ENCODE data around the gene RETREG2. TPM values are rescaled to one million over a fixed set of nuclear protein-coding genes. Genes with fewer than 3 reads are reported as not detected.
A peak's percentile ranks its signal among the peaks of the same experiment; 100 is the strongest.
"Not testable (repeated sequence)": the region's sequence is repeated elsewhere in the genome, so short reads cannot be mapped to it uniquely, and the experiment has no call there.

The RETREG2 gene
- total RNA-seq, 2 donors from 2014 or later: 94.4 to 116 TPM

DNA sequence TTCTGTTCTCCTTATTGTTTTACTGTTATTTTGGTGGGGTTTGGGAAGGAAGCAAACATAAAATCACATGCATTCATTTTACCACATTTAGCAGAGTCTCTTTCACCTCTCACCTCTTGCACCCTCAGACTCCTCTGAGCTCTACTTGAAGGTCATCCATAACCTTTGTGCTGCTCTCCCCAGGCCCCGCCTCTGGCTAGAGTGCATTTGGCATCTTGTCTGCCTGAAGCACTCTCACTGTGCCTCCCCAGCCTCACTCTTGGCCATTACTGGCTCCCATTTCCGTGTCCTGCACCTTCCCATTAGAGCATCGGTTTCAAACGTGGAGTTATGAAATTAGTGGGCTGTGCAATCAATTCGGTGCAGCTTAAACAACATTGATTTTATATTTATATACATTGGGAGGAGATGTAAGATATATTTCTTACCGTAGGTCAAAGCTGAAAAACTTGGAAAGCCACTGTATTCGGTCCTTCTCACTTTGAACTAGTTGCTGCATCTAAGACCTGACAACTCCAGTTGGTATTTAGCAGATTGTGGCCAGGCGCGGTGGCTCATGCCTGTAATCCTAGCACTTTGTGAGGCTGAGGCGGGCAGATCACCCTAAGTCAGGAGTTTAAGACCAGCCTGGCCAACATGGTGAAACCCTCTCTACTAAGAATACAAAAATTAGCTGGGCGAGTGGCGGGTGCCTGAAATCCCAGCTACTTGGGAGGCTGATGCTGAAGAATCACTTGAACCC lies 21.6 kb downstream of the RETREG2 start:
- Histone ChIP-seq H3K27me3 (no peaks in the 10 kb centered on the region), H3K4me1 (no peaks in the 10 kb centered on the region), H3K9ac (ENCODE audit: low read depth in 2 of 2, low read length in 2 of 2) (no peak overlapping the region), H3K9me3 (no peaks in the 10 kb centered on the region), H3K27ac (no peak overlapping the region), H3K36me3 (no peaks in the 10 kb centered on the region), H3K4me3 (no peak overlapping the region)
- TF ChIP-seq, protein P1, sequence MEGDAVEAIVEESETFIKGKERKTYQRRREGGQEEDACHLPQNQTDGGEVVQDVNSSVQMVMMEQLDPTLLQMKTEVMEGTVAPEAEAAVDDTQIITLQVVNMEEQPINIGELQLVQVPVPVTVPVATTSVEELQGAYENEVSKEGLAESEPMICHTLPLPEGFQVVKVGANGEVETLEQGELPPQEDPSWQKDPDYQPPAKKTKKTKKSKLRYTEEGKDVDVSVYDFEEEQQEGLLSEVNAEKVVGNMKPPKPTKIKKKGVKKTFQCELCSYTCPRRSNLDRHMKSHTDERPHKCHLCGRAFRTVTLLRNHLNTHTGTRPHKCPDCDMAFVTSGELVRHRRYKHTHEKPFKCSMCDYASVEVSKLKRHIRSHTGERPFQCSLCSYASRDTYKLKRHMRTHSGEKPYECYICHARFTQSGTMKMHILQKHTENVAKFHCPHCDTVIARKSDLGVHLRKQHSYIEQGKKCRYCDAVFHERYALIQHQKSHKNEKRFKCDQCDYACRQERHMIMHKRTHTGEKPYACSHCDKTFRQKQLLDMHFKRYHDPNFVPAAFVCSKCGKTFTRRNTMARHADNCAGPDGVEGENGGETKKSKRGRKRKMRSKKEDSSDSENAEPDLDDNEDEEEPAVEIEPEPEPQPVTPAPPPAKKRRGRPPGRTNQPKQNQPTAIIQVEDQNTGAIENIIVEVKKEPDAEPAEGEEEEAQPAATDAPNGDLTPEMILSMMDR (IDR thresholded peaks at IDR 0.05): no peak
- intact Hi-C loops (cut with DNase I): no loop called here
- DNase-seq: no peak

DNA sequence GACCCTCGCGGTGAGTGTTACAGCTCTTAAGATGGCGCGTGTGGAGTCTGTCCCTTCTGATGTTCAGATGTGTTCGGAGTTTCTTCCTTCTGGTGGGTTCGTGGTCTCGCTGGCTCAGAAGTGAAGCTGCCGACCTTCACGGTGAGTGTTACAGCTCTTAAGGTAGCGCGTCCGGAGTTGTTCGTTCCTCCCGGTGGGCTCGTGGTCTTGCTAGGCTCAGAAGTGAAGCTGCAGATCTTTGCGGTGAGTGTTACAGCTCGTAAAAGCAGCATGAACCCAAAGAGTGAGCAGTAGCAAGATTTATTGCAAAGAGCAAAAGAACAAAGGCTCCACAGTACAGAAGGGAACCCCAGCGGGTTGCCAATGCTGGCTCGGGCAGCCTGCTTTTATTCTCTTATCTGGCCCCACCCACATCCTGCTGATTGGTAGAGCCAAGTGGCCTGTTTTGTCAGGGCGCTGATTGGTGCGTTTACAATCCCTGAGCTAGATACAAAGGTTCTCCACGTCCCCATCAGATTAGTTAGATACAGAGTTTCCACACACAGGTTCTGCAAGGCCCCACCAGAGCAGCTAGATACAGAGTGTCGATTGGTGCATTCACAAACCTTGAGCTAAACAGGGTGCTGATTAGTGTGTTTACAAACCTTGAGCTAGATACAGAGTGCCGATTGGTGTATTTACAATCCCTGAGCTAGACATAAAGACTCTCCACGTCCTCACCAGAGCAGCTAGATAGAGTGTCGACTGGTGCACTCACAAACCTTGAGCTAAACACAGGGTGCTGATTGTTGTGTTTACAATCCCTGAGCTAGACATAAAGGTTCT lies 22.6 kb downstream of the RETREG2 start:
- H3K9ac ChIP-seq (ENCODE audit: low read depth in 2 of 2, low read length in 2 of 2); H3K9me3 ChIP-seq; DNase-seq; H3K27me3 ChIP-seq; intact Hi-C loops (cut with DNase I); H3K36me3 ChIP-seq; H3K27ac ChIP-seq; H3K4me3 ChIP-seq; H3K4me1 ChIP-seq: not testable (repeated sequence)

DNA sequence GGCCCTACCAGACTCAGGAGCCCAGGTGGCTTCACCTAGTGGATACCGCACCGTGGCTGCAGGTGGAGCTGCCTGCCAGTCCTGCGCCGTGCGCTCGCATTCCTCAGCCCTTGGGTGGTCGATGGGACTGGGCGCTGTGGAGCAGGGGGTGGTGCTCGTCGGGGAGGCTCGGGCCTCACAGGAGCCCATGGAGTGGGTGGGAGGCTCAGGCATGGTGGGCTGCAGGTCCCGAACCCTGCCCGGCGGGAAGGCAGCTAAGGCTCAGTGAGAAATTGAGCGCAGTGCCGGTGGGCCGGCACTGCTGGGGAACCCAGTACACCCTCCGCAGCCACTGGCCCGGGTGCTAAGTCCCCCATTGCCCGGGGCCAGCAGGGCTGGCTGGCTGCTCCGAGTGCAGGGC lies 23.3 kb downstream of the RETREG2 start:
- H3K4me1 ChIP-seq; H3K27ac ChIP-seq; DNase-seq; H3K36me3 ChIP-seq; H3K9ac ChIP-seq (ENCODE audit: low read depth in 2 of 2, low read length in 2 of 2); H3K9me3 ChIP-seq; H3K27me3 ChIP-seq; H3K4me3 ChIP-seq; intact Hi-C loops (cut with DNase I): not testable (repeated sequence)

DNA sequence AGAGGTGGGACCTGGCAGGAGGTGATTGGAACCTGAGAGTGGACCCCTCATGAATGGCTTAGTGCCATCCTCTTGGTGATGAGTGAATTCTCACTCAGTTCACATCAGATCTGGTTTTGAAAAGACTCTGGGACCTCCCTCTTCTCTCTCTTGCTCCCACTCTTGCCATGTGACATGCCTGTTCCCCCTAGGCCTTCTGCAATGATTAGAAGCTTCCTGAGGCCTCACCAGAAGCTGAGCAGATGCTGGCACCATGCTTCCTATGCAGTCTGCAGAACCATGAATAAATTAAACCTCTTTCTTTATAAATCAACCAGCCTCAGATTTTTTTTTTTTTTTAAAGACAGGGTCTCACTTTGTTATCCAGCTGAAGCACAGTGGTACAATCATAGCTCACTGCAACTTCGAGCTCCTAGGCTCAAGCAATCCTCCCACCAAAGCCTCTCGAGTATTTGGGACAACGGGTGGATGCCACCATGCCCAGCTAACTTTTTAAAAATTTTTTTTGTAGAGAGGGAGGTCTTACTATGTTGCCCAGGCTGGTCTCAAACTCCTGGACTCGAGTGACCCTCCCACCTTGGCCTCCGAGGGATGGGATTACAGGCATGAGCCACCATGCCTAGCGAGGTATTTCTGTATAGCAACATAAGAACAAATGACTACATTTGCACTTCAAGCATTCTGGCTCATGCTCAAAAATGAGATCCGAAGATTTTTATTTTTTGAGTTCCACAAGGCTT lies 26.5 kb downstream of the RETREG2 start:
- Histone ChIP-seq H3K27me3 (no peaks in the 10 kb centered on the region), H3K4me1 (no peaks in the 10 kb centered on the region), H3K9me3 (no peaks in the 10 kb centered on the region), H3K36me3 (no peaks in the 10 kb centered on the region), H3K9ac (ENCODE audit: low read depth in 2 of 2, low read length in 2 of 2) (no peak overlapping the region), H3K27ac (no peak overlapping the region), H3K4me3 (no peak overlapping the region)
- TF ChIP-seq, protein P1 (IDR thresholded peaks at IDR 0.05): no peak
- DNase-seq: no peak
- intact Hi-C loops (cut with DNase I): no loop called here

DNA sequence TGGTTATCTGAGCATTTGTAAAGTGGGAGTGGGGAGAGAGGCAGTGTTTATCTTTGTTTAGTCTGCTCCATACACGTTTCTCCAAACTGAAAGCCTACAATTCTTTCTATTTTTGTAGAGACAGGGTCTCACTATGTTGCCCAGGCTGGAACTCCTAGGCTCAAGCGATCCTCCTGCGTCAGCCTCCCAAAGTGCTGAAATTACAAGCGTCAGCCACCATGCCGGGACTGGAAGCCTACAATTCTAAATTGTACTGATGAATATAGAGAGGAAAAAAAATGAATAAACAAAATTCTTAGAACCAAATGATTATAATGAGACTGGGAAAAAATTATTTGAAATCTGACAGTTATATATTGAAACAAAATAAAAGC lies 27.1 kb downstream of the RETREG2 start:
- Histone ChIP-seq H3K9me3 (no peaks in the 10 kb centered on the region), H3K4me3 (no peak overlapping the region), H3K9ac (ENCODE audit: low read depth in 2 of 2, low read length in 2 of 2) (no peak overlapping the region), H3K27me3 (no peaks in the 10 kb centered on the region), H3K27ac (no peak overlapping the region), H3K36me3 (no peaks in the 10 kb centered on the region), H3K4me1 (no peaks in the 10 kb centered on the region)
- intact Hi-C loops (cut with DNase I): no loop called here
- TF ChIP-seq, protein P1 (IDR thresholded peaks at IDR 0.05): no peak
- no peak for DNase-seq

DNA sequence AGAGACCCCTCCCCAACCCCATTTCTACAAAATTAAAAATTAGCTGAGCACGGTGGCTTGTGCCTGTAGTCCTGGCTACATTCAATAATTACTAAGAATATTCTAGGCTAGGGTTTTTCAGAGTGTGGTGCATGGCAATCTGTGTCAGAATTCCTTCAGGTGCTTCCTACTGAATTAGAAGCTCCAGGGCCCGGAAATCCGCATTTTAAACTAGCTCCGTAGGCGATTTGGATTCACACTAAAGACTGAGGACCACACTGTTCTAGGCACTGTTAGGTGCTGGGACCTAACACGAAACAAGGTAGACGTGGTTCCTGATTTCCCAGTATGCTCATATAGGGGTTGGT lies 27.9 kb downstream of the RETREG2 start:
- H3K4me3 ChIP-seq: peak overlapping the region; percentile 57
- H3K4me1 ChIP-seq: no peaks in the 10 kb centered on the region
- peak overlapping the region; percentile 92 for H3K27ac ChIP-seq
- TF ChIP-seq, protein P1 (IDR thresholded peaks at IDR 0.05): no peak
- DNase-seq: no peak
- no peaks in the 10 kb centered on the region for H3K9me3 ChIP-seq
- H3K36me3 ChIP-seq: no peaks in the 10 kb centered on the region
- H3K9ac ChIP-seq (ENCODE audit: low read depth in 2 of 2, low read length in 2 of 2): peak overlapping the region; percentile 86 to 92
- no peaks in the 10 kb centered on the region for H3K27me3 ChIP-seq
- intact Hi-C loops (cut with DNase I): loop anchor here (2.0 kb wide), 1 partner anchor 27 kb away; the partner anchor contains the start of gene RETREG2

Measured in colonic mucosa (tissue), 4 donors.